ENCODE results near the gene CALM1.

- TF ChIP-seq POLR2AphosphoS5 (IDR thresholded peaks at IDR 0.05; ENCODE audit: low read depth, low read length) (no peak), TAF1 (IDR thresholded peaks at IDR 0.05; ENCODE audit: borderline replicate concordance, insufficient read depth, low read length) (no peak)
Observed at GRCh38 chr14:90418053-90418452, 21.2 kb downstream of the CALM1 start.
